K562 (cell line): ENCODE data around the gene LAT.

Experiments used
- BMI1 ChIP-seq: fragments of 150-350 bp; IDR thresholded peaks from 2 replicates; pipeline ENCODE4 v1.6.1; 2014; ENCODE audit warnings: low read length
- BRD4 ChIP-seq: fragments of 200-600 bp; sonication (generic); IDR thresholded peaks from 2 replicates; pipeline ENCODE4 v1.6.1; 2017; ENCODE audit warnings: inconsistent platforms
- MYC ChIP-seq, 2 experiments: fragments of 250-450 bp in 1 of 2; sonication (Bioruptor Pico) in 1 of 2; IDR thresholded peaks; 2 replicates each; pipeline versions ENCODE4 v1.5.1 to v1.6.1; 2012 to 2021; ENCODE audit warnings: low read depth in 2 of 2, borderline replicate concordance in 1 of 2, improper control_type of control experiment in 1 of 2, low read length in 1 of 2, mild to moderate bottlenecking in 1 of 2, moderate library complexity in 1 of 2
- NFXL1 ChIP-seq: fragments of 450-650 bp; formaldehyde crosslinking; IDR thresholded peaks from 2 replicates; pipeline ENCODE4 v1.4.0; 2021; ENCODE audit warnings: mild to moderate bottlenecking
- NRF1 ChIP-seq, 2 experiments: fragments of 450-650 bp; IDR thresholded peaks in 1 of 2; conservative IDR thresholded peaks in 1 of 2; 2 replicates each; pipeline ENCODE4 v1.6.1; 2014; ENCODE audit warnings: mild to moderate bottlenecking in 2 of 2
- POLR2G ChIP-seq: fragments of 200-400 bp; formaldehyde crosslinking; IDR thresholded peaks from 2 replicates; pipeline ENCODE4 v1.6.1; 2017; ENCODE audit warnings: low read depth, mild to moderate bottlenecking, antibody characterized with exemption, low read length, moderate library complexity
- TCF7L2 ChIP-seq: fragments of 150-350 bp; IDR thresholded peaks from 2 replicates; pipeline ENCODE4 v1.6.1; 2016; ENCODE audit warnings: low read depth, mild to moderate bottlenecking, low read length, moderate library complexity
- TF ChIP-seq, protein P1 (sequence below): sonication (generic); formaldehyde crosslinking; IDR thresholded peaks from 2 replicates; pipeline ENCODE4 v1.8.0; 2022; ENCODE audit warnings: mild to moderate bottlenecking, missing genetic modification reagents, borderline replicate concordance
- TF ChIP-seq, protein P2 (sequence below): IDR thresholded peaks from 3 replicates; pipeline ENCODE4 v1.6.1; 2011; ENCODE audit warnings: borderline replicate concordance, mild to moderate bottlenecking; ENCODE audit not compliant: insufficient read length, insufficient read depth

DNA sequence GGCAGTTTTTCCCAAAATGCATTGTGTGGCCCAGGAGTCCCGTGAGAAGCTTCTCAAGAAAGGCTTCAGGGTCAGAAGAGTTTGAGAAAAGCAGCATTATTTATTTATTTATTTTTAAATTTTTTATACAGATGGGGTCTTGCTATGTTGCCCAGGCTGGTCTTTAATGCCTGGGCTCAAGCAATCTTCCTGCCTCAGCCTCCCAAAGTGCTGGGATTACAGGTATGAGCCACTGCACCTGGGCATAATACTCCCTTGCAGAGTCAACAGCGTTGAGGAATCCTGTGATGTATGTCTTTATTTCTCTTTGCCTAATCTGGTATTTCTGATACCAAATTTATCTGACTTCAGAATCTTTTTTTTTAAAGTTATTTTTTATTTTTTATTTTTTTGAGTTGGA, 15.2 kb downstream of the LAT start:
- no peak for TF ChIP-seq NFXL1
- TF ChIP-seq NRF1 (conservative IDR thresholded peaks at IDR 0.05 in 1 of 2, IDR thresholded peaks at IDR 0.05 in 1 of 2) = no peak
- no peak for TF ChIP-seq MYC (IDR thresholded peaks at IDR 0.05; ENCODE audit: low read depth, low read length)
- TF ChIP-seq MYC (CRISPR knock-in tag; IDR thresholded peaks at IDR 0.05; ENCODE audit: borderline replicate concordance, low read depth) = no peak
- TF ChIP-seq, protein P1, sequence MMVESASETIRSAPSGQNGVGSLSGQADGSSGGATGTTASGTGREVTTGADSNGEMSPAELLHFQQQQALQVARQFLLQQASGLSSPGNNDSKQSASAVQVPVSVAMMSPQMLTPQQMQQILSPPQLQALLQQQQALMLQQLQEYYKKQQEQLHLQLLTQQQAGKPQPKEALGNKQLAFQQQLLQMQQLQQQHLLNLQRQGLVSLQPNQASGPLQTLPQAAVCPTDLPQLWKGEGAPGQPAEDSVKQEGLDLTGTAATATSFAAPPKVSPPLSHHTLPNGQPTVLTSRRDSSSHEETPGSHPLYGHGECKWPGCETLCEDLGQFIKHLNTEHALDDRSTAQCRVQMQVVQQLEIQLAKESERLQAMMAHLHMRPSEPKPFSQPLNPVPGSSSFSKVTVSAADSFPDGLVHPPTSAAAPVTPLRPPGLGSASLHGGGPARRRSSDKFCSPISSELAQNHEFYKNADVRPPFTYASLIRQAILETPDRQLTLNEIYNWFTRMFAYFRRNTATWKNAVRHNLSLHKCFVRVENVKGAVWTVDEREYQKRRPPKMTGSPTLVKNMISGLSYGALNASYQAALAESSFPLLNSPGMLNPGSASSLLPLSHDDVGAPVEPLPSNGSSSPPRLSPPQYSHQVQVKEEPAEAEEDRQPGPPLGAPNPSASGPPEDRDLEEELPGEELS (CRISPR knock-in tag) = no peak
- no peak for TF ChIP-seq BRD4
- TF ChIP-seq, protein P2, sequence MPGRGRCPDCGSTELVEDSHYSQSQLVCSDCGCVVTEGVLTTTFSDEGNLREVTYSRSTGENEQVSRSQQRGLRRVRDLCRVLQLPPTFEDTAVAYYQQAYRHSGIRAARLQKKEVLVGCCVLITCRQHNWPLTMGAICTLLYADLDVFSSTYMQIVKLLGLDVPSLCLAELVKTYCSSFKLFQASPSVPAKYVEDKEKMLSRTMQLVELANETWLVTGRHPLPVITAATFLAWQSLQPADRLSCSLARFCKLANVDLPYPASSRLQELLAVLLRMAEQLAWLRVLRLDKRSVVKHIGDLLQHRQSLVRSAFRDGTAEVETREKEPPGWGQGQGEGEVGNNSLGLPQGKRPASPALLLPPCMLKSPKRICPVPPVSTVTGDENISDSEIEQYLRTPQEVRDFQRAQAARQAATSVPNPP = no peak
- TF ChIP-seq TCF7L2 = no peak
- TF ChIP-seq POLR2G = no peak
- no peak for TF ChIP-seq BMI1
